SU-DHL-6 (cell line): ENCODE measurements around the gene IL10RB.

Experiments
- H2AFZ ChIP-seq: fragments of 200-600 bp; sonication (generic); 2 replicates; pipeline ENCODE4 v1.6.1; 2014; ENCODE audit warnings: low read depth, mild to moderate bottlenecking, moderate library complexity, mixed read lengths, antibody characterized with exemption, low read length; ENCODE audit not compliant: severe bottlenecking
- H3F3A ChIP-seq: fragments of 200-600 bp; shearing (Covaris generic); 2 replicates; pipeline ENCODE4 v1.6.0; 2016; ENCODE audit warnings: antibody characterized with exemption, mild to moderate bottlenecking; ENCODE audit not compliant: insufficient read depth
- H3K27ac ChIP-seq: fragments of 200-600 bp; sonication (generic); 2 replicates; pipeline ENCODE4 v1.5.1; 2016; ENCODE audit warnings: low read depth, mild to moderate bottlenecking, low read length, moderate library complexity, mixed read lengths
- H3K27me3 ChIP-seq: fragments of 200-600 bp; sonication (generic), shearing (Covaris generic); 2 replicates; pipeline ENCODE4 v1.6.0; 2014; ENCODE audit warnings: mild to moderate bottlenecking, low read length
- H3K36me3 ChIP-seq: fragments of 200-600 bp; sonication (generic); 2 replicates; pipeline ENCODE4 v1.6.1; 2014; ENCODE audit warnings: mild to moderate bottlenecking, low read length, mixed read lengths
- H3K4me2 ChIP-seq: fragments of 300-600, 200-600 bp; shearing (Covaris generic), sonication (generic); 2 replicates; pipeline ENCODE4 v1.6.0; 2014; ENCODE audit warnings: low read length, low read depth, mild to moderate bottlenecking; ENCODE audit not compliant: poor library complexity, severe bottlenecking
- H3K4me3 ChIP-seq: fragments of 200-600 bp; sonication (generic); 2 replicates; pipeline ENCODE4 v1.5.1; 2014; ENCODE audit warnings: antibody characterized with exemption, low read length, mild to moderate bottlenecking, mixed read lengths; ENCODE audit not compliant: insufficient read depth, poor library complexity, severe bottlenecking
- H3K79me2 ChIP-seq: fragments of 200-600 bp; sonication (generic); 2 replicates; pipeline ENCODE4 v1.6.1; 2014; ENCODE audit warnings: mild to moderate bottlenecking, low read length, moderate library complexity; ENCODE audit not compliant: insufficient read depth
- H3K9ac ChIP-seq: fragments of 200-600 bp; sonication (generic); 2 replicates; pipeline ENCODE4 v1.7.0; 2014; ENCODE audit warnings: mild to moderate bottlenecking, low read length
- H3K9me2 ChIP-seq: fragments of 200-600 bp; sonication (generic); replicated peaks from 2 replicates; pipeline ENCODE4 v1.6.1; 2014; ENCODE audit warnings: low read length; ENCODE audit not compliant: insufficient read depth
- H3K9me3 ChIP-seq: fragments of 200-600 bp; sonication (generic); 2 replicates; pipeline ENCODE4 v1.6.1; 2014; ENCODE audit warnings: low read length, mixed read lengths; ENCODE audit not compliant: insufficient read depth
- H4K20me1 ChIP-seq: fragments of 200-600 bp; sonication (generic); 2 replicates; pipeline ENCODE4 v1.6.1; 2014; ENCODE audit warnings: low read depth, mild to moderate bottlenecking, antibody characterized with exemption, low read length, moderate library complexity, mixed read lengths
- EZH2phosphoT487 ChIP-seq: fragments of 200-600 bp; sonication (generic), shearing (Covaris generic); conservative IDR thresholded peaks from 2 replicates; pipeline ENCODE4 v1.6.1; 2018; ENCODE audit warnings: mild to moderate bottlenecking, antibody characterized with exemption, low read length, moderate library complexity, mixed read lengths
- TF ChIP-seq, protein P1 (sequence below): fragments of 200-600 bp; sonication (generic); IDR thresholded peaks from one replicate; pipeline ENCODE4 v1.5.1; 2017; ENCODE audit warnings: antibody characterized with exemption, mild to moderate bottlenecking, low read length, moderate library complexity; ENCODE audit not compliant: insufficient read depth, poor library complexity, severe bottlenecking

IL10RB gene

DNA sequence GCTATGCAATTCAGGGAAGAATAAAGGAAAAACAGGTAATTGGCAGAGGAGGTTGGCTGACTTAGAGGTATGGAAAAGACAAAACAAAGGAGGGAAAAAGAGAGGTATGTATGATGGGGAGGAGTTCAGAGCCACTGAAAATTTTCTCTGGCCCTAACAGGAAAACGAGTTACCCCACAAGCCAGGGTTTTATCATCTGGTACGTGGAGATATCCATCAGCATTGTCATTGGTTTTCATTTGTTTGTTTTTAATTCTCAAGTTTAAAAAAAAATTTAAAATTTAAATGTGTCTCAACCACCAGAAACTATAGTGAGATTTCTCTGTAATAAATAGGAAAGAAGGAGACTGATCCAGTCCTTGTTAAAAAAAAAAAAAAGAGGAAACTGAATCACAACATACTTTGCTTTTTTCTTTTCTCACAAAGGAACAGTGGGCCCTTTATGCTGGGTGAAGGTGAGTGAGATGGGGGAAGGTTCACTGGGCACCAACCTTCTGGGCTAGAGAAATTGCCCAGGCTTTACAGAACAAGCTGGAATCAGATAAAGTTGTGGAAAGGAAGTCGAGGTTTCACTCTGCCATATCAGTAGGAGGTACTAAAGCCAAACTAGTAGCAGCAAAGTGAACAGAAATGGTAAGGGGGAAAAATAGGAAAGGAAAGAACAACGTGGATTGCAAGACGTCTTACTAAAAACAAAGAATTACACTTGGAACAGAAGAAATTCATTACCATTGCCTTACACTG lies 33.7 kb upstream of the IL10RB start:
- Histone ChIP-seq H3K79me2 (peaks cover 75% of the 10 kb centered on the region), H3K27ac (peak overlapping the region; percentile 77; the same call in 1 of the 2 replicates), H3K27me3 (no peaks in the 10 kb centered on the region), H3K9ac (peak overlapping the region; percentile 84), H3K36me3 (peaks cover 8% of the 10 kb centered on the region; the same call in 1 of the 2 replicates), H3F3A (peaks cover 23% of the 10 kb centered on the region; the same call in 1 of the 2 replicates), H3K9me3 (no peaks in the 10 kb centered on the region), H2AFZ (no peak overlapping the region), H3K9me2 (no peaks in the 10 kb centered on the region), H3K4me2 (peak overlapping the region; percentile 81), H4K20me1 (no peaks in the 10 kb centered on the region), H3K4me3 (peak overlapping the region; percentile 76)
- no peak for TF ChIP-seq EZH2phosphoT487
- TF ChIP-seq, protein P1, sequence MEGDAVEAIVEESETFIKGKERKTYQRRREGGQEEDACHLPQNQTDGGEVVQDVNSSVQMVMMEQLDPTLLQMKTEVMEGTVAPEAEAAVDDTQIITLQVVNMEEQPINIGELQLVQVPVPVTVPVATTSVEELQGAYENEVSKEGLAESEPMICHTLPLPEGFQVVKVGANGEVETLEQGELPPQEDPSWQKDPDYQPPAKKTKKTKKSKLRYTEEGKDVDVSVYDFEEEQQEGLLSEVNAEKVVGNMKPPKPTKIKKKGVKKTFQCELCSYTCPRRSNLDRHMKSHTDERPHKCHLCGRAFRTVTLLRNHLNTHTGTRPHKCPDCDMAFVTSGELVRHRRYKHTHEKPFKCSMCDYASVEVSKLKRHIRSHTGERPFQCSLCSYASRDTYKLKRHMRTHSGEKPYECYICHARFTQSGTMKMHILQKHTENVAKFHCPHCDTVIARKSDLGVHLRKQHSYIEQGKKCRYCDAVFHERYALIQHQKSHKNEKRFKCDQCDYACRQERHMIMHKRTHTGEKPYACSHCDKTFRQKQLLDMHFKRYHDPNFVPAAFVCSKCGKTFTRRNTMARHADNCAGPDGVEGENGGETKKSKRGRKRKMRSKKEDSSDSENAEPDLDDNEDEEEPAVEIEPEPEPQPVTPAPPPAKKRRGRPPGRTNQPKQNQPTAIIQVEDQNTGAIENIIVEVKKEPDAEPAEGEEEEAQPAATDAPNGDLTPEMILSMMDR = no peak

DNA sequence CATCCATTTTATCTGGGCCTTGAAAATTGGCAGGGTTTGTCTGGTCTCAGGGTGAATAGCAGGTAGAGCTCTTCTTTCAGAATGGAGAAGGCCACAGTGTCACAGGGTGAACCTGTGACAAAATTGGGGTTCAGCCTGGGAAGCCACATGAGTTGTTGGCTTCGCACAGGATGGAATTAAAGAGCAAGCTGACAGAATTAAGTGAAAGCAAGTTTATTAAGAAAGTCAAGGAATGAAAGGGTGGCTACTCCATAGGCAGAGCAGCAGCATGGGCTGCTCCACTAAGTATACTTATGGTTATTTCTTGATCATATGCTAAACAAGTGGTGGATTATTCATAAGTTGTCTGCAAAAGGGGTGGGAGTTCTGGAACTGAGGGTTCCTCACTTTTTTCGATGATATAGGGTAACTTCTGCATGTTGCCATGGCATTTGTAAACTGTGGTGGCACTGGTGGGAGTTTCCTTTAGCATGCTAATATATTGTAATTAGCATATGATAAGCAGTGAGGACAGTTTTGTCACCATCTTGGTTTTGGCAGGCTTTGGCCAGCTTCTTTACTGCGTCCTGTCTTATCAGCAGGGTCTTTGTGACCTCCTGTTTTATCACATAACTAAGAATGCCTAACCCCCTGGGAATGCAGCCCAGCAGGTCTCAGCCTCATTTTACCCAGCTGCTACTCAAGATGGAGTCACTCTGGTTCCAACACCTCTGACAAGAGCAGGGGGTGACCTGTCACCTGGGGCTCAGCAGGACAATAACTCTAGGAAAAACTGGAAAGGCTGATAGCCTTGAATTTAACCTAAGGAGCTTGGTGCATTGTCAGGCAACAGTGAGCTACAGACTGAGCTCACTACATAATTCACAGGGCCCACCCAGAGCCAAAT lies 31.3 kb upstream of the IL10RB start:
- Histone ChIP-seq H2AFZ (no peak overlapping the region), H3K27me3 (no peaks in the 10 kb centered on the region), H3F3A (peaks cover 36% of the 10 kb centered on the region), H3K9me2 (no peaks in the 10 kb centered on the region), H3K79me2 (peaks cover 97% of the 10 kb centered on the region), H3K4me3 (no peak overlapping the region), H3K4me2 (peak overlapping the region; percentile 81), H3K36me3 (peaks cover 8% of the 10 kb centered on the region; the same call in 1 of the 2 replicates), H4K20me1 (no peaks in the 10 kb centered on the region), H3K9ac (no peak overlapping the region), H3K9me3 (no peaks in the 10 kb centered on the region), H3K27ac (peak overlapping the region; percentile 24; the same call in 1 of the 2 replicates)
- TF ChIP-seq, protein P1 = no peak
- no peak for TF ChIP-seq EZH2phosphoT487

DNA sequence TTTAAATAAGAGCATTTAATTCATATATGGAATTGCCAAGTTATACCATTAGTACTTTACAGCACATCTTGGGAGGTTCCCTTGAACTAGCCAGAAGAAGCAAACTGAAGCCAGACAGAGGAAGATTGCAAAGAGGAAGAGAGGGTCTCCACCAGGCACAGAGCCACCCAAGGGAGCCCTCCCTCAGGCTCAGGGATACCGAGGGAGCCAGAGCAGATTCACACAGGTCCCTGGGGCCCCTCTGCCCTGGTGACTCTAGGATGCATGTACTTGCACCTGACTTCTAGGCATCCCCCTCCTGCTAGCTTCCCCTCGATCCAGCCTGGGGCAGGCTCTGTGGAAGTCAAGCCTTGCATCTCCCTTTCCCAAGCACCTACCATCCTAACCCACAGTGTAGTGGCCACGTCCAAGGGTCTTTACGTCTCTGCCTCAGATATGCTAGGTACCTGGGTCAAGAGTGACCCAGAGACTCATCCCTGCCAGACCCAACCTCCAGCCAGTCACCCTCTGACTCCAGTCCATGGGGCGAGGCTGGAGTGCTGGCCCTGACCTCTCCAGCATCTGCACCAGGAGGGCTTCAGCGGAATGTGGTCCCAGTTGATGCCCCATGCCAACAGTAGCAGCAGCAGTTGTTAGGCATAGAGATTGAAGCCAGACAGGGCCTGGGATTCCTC lies 30.0 kb upstream of the IL10RB start:
- peaks cover 8% of the 10 kb centered on the region; the same call in 1 of the 2 replicates for H3K36me3 ChIP-seq
- TF ChIP-seq EZH2phosphoT487 = no peak
- TF ChIP-seq, protein P1 = no peak
- peaks cover 97% of the 10 kb centered on the region for H3K79me2 ChIP-seq
- H3K27me3 ChIP-seq = no peaks in the 10 kb centered on the region
- no peaks in the 10 kb centered on the region for H3K9me3 ChIP-seq
- peak overlapping the region; percentile 77 for H3K4me2 ChIP-seq
- H4K20me1 ChIP-seq = no peaks in the 10 kb centered on the region
- H3K9ac ChIP-seq = no peak overlapping the region
- no peaks in the 10 kb centered on the region for H3K9me2 ChIP-seq
- peaks cover 36% of the 10 kb centered on the region for H3F3A ChIP-seq
- peak overlapping the region; percentile 95; the same call in 1 of the 2 replicates for H3K27ac ChIP-seq
- H3K4me3 ChIP-seq = no peak overlapping the region
- no peak overlapping the region for H2AFZ ChIP-seq
